H1 (cell line): ENCODE data around the gene STAC. TPM values are rescaled to one million over a fixed set of nuclear protein-coding genes. Genes with fewer than 3 reads are reported as not detected.

ENCODE experiments used
- CTCF ChIA-PET: fragments of 300-600 bp; sonication (Branson Sonifier 250); formaldehyde crosslinking; loops from one replicate; lab custom pipeline; 2021; ENCODE audit not compliant: partially characterized antibody; lab: Charles Lee
- POLR2A ChIA-PET: fragments of 300-600 bp; sonication (Branson Sonifier 250); formaldehyde crosslinking; loops from one replicate; lab custom pipeline; 2021; ENCODE audit warnings: inconsistent platforms; ENCODE audit not compliant: partially characterized antibody; lab: Charles Lee
- DNase-seq, 2 experiments: peaks; one replicate each; pipeline versions ENCODE4 v3.0.0 to v3.0.0-alpha.2; 2010 to 2022; ENCODE audit warnings: low spot score in 2 of 2, low read depth in 1 of 2, mixed read lengths in 1 of 2
- FAIRE-seq: peaks from 2 replicates; lab custom pipeline; 2011; peaks lifted over from hg19 to GRCh38; lab: Jason Lieb, UNC
- H2AFZ ChIP-seq: 2 replicates; pipeline ENCODE4 v1.8.1; 2012; ENCODE audit warnings: low read length, inconsistent platforms
- H2AK5ac ChIP-seq: 2 replicates; pipeline ENCODE4 v1.6.1; 2013; ENCODE audit warnings: low read depth, low read length
- H2BK120ac ChIP-seq: replicated peaks from 2 replicates; pipeline ENCODE3; 2013; ENCODE audit warnings: low read depth, low read length, inconsistent platforms
- H2BK12ac ChIP-seq: 2 replicates; pipeline ENCODE4 v1.6.1; 2013; ENCODE audit warnings: low read depth, low read length
- H2BK15ac ChIP-seq: 2 replicates; pipeline ENCODE4 v1.6.1; 2013; ENCODE audit warnings: low read length
- H2BK20ac ChIP-seq: 2 replicates; pipeline ENCODE4 v1.6.1; 2013; ENCODE audit warnings: low read length
- H2BK5ac ChIP-seq: 2 replicates; pipeline ENCODE4 v1.6.1; 2013; ENCODE audit warnings: low read depth, low read length
- H3K14ac ChIP-seq: 2 replicates; pipeline ENCODE4 v1.6.1; 2013; ENCODE audit warnings: inconsistent platforms; ENCODE audit not compliant: insufficient read length
- H3K18ac ChIP-seq: 2 replicates; pipeline ENCODE4 v1.6.1; 2013; ENCODE audit warnings: low read length; ENCODE audit errors: extremely low read depth
- H3K23ac ChIP-seq: 2 replicates; pipeline ENCODE4 v1.6.1; 2013; ENCODE audit warnings: inconsistent platforms; ENCODE audit not compliant: insufficient read length
- H3K23me2 ChIP-seq: 2 replicates; pipeline ENCODE4 v1.6.1; 2013; ENCODE audit warnings: low read depth, low read length
- H3K27ac ChIP-seq: 2 replicates; pipeline ENCODE4 v1.6.1; 2011; ENCODE audit warnings: low read depth, low read length, inconsistent platforms
- H3K27me3 ChIP-seq, 4 experiments: replicated peaks in 1 of 4; 1 replicate in 1 of 4; 2 replicates in 3 of 4; pipeline versions ENCODE4 v1.6.1 to v1.8.1; 2011 to 2013; ENCODE audit warnings: low read length in 3 of 4, mild to moderate bottlenecking in 3 of 4, inconsistent platforms in 2 of 4, mixed read lengths in 2 of 4, moderate library complexity in 1 of 4; ENCODE audit not compliant: control insufficient read depth in 3 of 4, insufficient read depth in 3 of 4; ENCODE audit errors: extremely low read depth in 1 of 4
- H3K36me3 ChIP-seq, 4 experiments: 2 replicates each; pipeline versions ENCODE4 v1.6.1 to v1.8.1; 2011 to 2013; ENCODE audit warnings: mild to moderate bottlenecking in 4 of 4, low read length in 3 of 4, moderate library complexity in 2 of 4, control low read depth in 1 of 4, inconsistent platforms in 1 of 4; ENCODE audit not compliant: insufficient read depth in 4 of 4, control insufficient read depth in 2 of 4
- H3K4ac ChIP-seq: replicated peaks from 2 replicates; pipeline ENCODE3; 2013; ENCODE audit warnings: low read length, low read depth, mixed read lengths, inconsistent platforms; ENCODE audit not compliant: insufficient read length
- H3K4me1 ChIP-seq, 4 experiments: replicated peaks in 1 of 4; 1 replicate in 1 of 4; 2 replicates in 3 of 4; pipeline versions ENCODE4 v1.6.1 to v1.8.1; 2011 to 2013; ENCODE audit warnings: low read length in 3 of 4, inconsistent platforms in 2 of 4, mixed read lengths in 1 of 4; ENCODE audit not compliant: insufficient read depth in 4 of 4, control insufficient read depth in 3 of 4
- H3K4me2 ChIP-seq, 2 experiments: 2 replicates each; pipeline versions ENCODE4 v1.6.1 to v1.8.1; 2011 to 2013; ENCODE audit warnings: low read depth in 2 of 2, low read length in 2 of 2, control low read depth in 1 of 2, inconsistent platforms in 1 of 2, mild to moderate bottlenecking in 1 of 2; ENCODE audit not compliant: insufficient read depth in 1 of 2
- H3K4me3 ChIP-seq, 4 experiments: fragments of 200-600, 300-600 bp in 1 of 4; sonication (generic), shearing (Covaris generic), sonication (Bioruptor Twin) in 1 of 4; 2 replicates each; pipeline versions ENCODE4 v1.5.1 to v1.8.1; 2011 to 2016; ENCODE audit warnings: low read length in 4 of 4, low read depth in 3 of 4, control low read depth in 2 of 4, inconsistent platforms in 2 of 4, mild to moderate bottlenecking in 2 of 4, mixed read lengths in 1 of 4, moderate library complexity in 1 of 4; ENCODE audit not compliant: insufficient read depth in 2 of 4; ENCODE audit errors: extremely low read depth in 1 of 4
- H3K56ac ChIP-seq: replicated peaks from 2 replicates; pipeline ENCODE3; 2013; ENCODE audit warnings: low read depth, mild to moderate bottlenecking, mixed read lengths, low read length, inconsistent platforms; ENCODE audit not compliant: insufficient read length
- H3K79me1 ChIP-seq: 2 replicates; pipeline ENCODE4 v1.6.1; 2013; ENCODE audit warnings: low read depth, low read length, control low read depth
- H3K79me2 ChIP-seq, 2 experiments: 2 replicates each; pipeline versions ENCODE4 v1.6.1 to v1.8.1; 2012 to 2013; ENCODE audit warnings: low read length in 2 of 2, mild to moderate bottlenecking in 2 of 2, inconsistent platforms in 1 of 2; ENCODE audit not compliant: insufficient read depth in 2 of 2, control insufficient read depth in 1 of 2
- H3K9ac ChIP-seq, 4 experiments: replicated peaks in 1 of 4; 1 replicate in 1 of 4; 2 replicates in 3 of 4; pipeline versions ENCODE4 v1.6.1 to v1.8.1; 2011 to 2013; ENCODE audit warnings: low read depth in 3 of 4, low read length in 3 of 4, control low read depth in 2 of 4, mild to moderate bottlenecking in 2 of 4, moderate library complexity in 2 of 4, inconsistent platforms in 1 of 4; ENCODE audit errors: extremely low read depth in 1 of 4
- H3K9me3 ChIP-seq, 2 experiments: 2 replicates each; pipeline versions ENCODE4 v1.6.1 to v1.8.1; 2012 to 2013; ENCODE audit warnings: mild to moderate bottlenecking in 2 of 2, moderate library complexity in 2 of 2, control low read depth in 1 of 2, inconsistent platforms in 1 of 2, low read depth in 1 of 2, low read length in 1 of 2, mixed read lengths in 1 of 2; ENCODE audit not compliant: insufficient read depth in 2 of 2
- H4K20me1 ChIP-seq, 2 experiments: replicated peaks in 1 of 2; 2 replicates each; pipeline versions ENCODE3 to v1.8.1; 2011 to 2013; ENCODE audit warnings: inconsistent platforms in 2 of 2, low read length in 2 of 2, mild to moderate bottlenecking in 1 of 2; ENCODE audit not compliant: insufficient read depth in 2 of 2, control insufficient read depth in 1 of 2
- H4K5ac ChIP-seq: 2 replicates; pipeline ENCODE4 v1.6.1; 2013; ENCODE audit warnings: low read length, low read depth, mixed read lengths, inconsistent platforms; ENCODE audit not compliant: insufficient read length
- H4K8ac ChIP-seq: 2 replicates; pipeline ENCODE4 v1.8.0; 2013; ENCODE audit warnings: mild to moderate bottlenecking, moderate library complexity, low read length, inconsistent platforms; ENCODE audit not compliant: insufficient read depth; ENCODE audit errors: extremely low read depth
- H4K91ac ChIP-seq: replicated peaks from 2 replicates; pipeline ENCODE3; 2013; ENCODE audit warnings: low read length, mixed read lengths, inconsistent platforms; ENCODE audit not compliant: insufficient read length
- POU5F1 ChIP-seq: IDR thresholded peaks from 2 replicates; pipeline ENCODE4 v1.6.1; 2011; ENCODE audit warnings: low read depth, mild to moderate bottlenecking, low read length, moderate library complexity
- TAF7 ChIP-seq: optimal IDR thresholded peaks from 2 replicates; pipeline ENCODE3; 2011; ENCODE audit warnings: low read depth, mild to moderate bottlenecking, inconsistent platforms, low read length, moderate library complexity, borderline replicate concordance
- WGBS, 2 experiments: shearing (Covaris generic) in 1 of 2; methylation state at CpG; one replicate each; pipeline versions ENCODE4 v1.1.6 to v1.1.7; 2013 to 2015; ENCODE audit warnings: low lambda C conversion rate in 2 of 2, mixed read lengths in 2 of 2, inconsistent platforms in 1 of 2, low coverage in 1 of 2, missing lambda C conversion rate in 1 of 2; ENCODE audit not compliant: insufficient replicate concordance in 2 of 2, insufficient coverage in 1 of 2, insufficient read length in 1 of 2; ENCODE audit errors: extremely low coverage in 1 of 2, missing lambda C conversion rate in 1 of 2; 5-methylcytosine and 5-hydroxymethylcytosine counted together
- polyA plus RNA-seq, 7 experiments: library from polyadenylated mRNA; depleted of rRNA in 3 of 7; stranded (reverse) in 5 of 7; unstranded in 2 of 7; fragments of >200 nt in 5 of 7; fragments of 200-250 nt in 2 of 7; gene quantifications; 1 replicate in 5 of 7; 2 replicates in 1 of 7; 4 replicates in 1 of 7; pipeline versions ENCODE4 v1.2.1 to v1.2.3, GENCODE V29; 2011 to 2013; ENCODE audit warnings: missing spikeins in 2 of 7, mixed read lengths in 2 of 7
- total RNA-seq: library from RNA; stranded (reverse); fragmentation: NEBNext Ultra II Directional; extraction: Animal tissue kit (Norgen Biotek cat#: 25700); gene quantifications from 2 replicates; pipeline ENCODE4 v1.2.1, GENCODE V29; 2021

Gene STAC
- total and polyA plus RNA-seq, 2 of the 8 experiments (the other 6 are each of a cell fraction or from before 2014, with no cell fraction given): 8.0 to 18.1 TPM

GRCh38 chr3:36366308-36366707 is 14.0 kb upstream of the STAC start:
- Histone ChIP-seq H3K36me3 (no peaks in the 10 kb centered on the region), H3K9me3 (no peaks in the 10 kb centered on the region), H3K4me3 (no peak overlapping the region), H2BK12ac (no peak overlapping the region), H2AK5ac (no peak overlapping the region), H3K23me2 (no peaks in the 10 kb centered on the region), H3K4me2 (no peak overlapping the region), H2BK20ac (no peak overlapping the region), H3K4me1 (peaks cover 2 to 5% (median 4%) of the 10 kb centered on the region in 4 experiments; a peak in 5 of 7 replicates), H3K4ac (no peak overlapping the region), H3K27me3 (no peaks in the 10 kb centered on the region), H2BK5ac (no peak overlapping the region), H4K5ac (no peak overlapping the region), H2BK120ac (no peak overlapping the region), H3K18ac (no peak overlapping the region), H2BK15ac (no peak overlapping the region), H2AFZ (no peak overlapping the region), H3K14ac (no peak overlapping the region), H3K79me2 (no peaks in the 10 kb centered on the region), H4K91ac (no peak overlapping the region), H3K27ac (no peak overlapping the region), H4K8ac (no peak overlapping the region), H3K23ac (no peak overlapping the region), H3K79me1 (no peaks in the 10 kb centered on the region), H3K56ac (no peak overlapping the region), H3K9ac (no peak overlapping the region), H4K20me1 (no peaks in the 10 kb centered on the region)
- FAIRE-seq (no peak), DNase-seq (no peak)
- 89% methylated on average over 4 of the region's 4 CpGs; no CpG with 5 or more reads in 1 of the 2 experiments for WGBS, 2 experiments
- ChIA-PET CTCF (interaction anchor here (0.7 kb wide), 1 partner anchor 243 kb away, joined by 3 read pairs; no protein-coding TSS in a partner anchor), POLR2A (no interaction called here)
- TF ChIP-seq POU5F1 (no peak), TAF7 (no peak)
